Cardiac septum (tissue), 1 donor: ENCODE measurements around the gene PTPRN2. TPM values are rescaled to one million over a fixed set of nuclear protein-coding genes. Genes with fewer than 3 reads are reported as not detected.

Source experiments
- DNase-seq: peaks from one replicate; pipeline ENCODE4 v3.0.0-alpha.2; 2020; ENCODE audit warnings: low spot score
- intact Hi-C: fragments of 100-400 bp; cut with DNase I; formaldehyde crosslinking; loops from one replicate; pipeline ENCODE4 v1.14.0; 2022
- total RNA-seq: library from RNA; stranded (reverse); fragmentation: NEBNext Ultra II Directional; extraction: Animal tissue kit (Norgen Biotek cat#: 25700); gene quantifications from one replicate; pipeline ENCODE4 v1.2.1, GENCODE V29; 2021
- donor health status: DM: no; HTN: no; CAD: no.

PTPRN2 gene
- total RNA-seq, 1 donor from 2014 or later, result 0.92 TPM

DNA sequence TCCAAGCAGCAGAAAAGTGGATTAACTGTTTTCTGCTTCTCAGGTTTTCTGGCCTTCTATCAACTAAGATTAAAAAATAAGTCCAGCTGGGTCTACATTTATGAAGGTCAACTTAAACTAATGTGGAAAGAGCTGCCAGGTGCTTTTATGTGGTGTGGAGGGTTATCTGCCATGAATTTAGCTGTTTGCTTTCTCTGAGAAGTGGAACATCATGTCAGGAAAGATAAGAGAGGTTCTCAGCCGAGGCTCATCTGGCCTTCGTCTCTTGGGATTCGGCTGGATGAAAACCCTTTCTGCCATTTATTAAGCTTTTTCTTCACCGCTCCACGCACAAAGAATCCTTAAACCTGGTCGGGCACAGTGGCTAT lies 5.5 kb downstream of the PTPRN2 start:
- peak; percentile 7 for DNase-seq
- intact Hi-C loops, result no loop called here

DNA sequence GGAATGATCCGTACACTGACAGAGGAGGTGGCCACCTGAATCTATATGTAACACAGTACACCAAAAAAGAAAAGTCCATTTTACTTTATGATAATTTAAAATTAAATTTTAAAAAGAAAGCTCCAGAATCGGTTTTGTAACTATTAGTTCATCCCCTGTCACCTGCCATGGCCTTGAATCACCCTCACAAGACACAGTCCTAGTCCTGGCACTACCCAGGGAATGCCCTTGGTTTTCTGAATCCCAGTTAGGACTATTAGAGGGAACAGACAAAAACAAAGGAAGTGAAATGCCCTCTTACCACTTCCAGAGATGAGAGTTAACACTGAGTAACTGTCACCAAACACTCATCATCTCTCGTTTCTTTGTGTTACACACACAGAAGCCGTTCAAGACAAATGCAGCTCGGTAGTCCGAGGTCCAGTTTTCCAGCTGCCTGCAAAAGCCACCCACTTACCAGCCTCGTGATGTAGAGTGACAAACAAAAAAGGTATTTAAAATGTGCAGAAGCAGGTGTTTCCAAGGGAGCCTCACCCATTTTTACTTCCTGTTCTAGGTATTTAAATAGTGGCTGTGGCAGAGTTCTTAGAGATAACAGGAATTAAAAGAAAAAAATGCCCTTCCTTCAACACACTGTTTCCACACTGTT lies 6.1 kb downstream of the PTPRN2 start:
- intact Hi-C loops, result no loop called here
- DNase-seq, result peak; percentile 19

DNA sequence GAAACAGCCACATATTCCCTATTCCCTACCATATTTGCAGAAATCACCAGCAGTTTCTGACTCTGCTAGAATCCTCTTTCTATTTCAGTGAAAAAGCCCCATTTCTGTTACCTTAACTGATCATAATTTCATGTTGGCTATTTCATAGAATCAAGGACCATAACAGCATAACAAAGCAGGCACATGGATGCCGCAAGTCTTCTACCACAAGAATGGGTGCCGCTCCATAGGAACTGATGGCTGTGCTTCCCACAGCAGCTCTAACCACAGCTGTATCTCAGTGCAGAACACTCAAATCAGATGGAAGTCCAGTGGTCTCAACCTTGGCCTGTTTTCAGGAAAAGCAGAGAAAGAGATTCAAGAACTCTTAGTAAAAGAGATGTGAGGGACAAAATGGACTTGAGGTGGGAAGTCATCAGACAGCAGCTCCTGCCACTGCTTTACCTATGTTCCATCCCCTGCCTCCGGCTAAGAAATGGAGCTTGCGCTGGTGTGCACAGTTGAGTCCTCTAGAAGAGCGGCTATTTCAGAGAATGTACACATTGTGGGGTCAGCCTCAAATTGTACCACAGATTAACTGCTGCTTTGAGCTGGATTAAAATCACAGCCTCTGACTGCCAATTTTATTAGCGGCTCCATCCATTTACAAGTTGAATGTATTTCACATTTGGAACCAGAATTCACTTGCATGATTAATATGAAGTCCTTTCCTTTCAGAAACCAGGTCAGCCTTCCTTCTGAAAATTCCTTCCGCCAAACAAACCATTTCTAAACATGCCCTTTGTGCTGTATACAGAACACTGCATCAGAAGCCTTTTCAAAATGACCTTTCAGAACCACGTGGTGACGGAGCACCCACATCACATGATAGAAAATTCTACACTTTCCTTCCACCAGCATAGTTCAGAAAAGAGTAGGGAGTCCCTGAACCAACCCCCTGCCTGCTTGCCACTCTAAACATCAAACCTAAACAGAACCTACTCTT lies 7.7 kb downstream of the PTPRN2 start:
- intact Hi-C loops, result no loop called here
- peak; percentile 1 for DNase-seq

DNA sequence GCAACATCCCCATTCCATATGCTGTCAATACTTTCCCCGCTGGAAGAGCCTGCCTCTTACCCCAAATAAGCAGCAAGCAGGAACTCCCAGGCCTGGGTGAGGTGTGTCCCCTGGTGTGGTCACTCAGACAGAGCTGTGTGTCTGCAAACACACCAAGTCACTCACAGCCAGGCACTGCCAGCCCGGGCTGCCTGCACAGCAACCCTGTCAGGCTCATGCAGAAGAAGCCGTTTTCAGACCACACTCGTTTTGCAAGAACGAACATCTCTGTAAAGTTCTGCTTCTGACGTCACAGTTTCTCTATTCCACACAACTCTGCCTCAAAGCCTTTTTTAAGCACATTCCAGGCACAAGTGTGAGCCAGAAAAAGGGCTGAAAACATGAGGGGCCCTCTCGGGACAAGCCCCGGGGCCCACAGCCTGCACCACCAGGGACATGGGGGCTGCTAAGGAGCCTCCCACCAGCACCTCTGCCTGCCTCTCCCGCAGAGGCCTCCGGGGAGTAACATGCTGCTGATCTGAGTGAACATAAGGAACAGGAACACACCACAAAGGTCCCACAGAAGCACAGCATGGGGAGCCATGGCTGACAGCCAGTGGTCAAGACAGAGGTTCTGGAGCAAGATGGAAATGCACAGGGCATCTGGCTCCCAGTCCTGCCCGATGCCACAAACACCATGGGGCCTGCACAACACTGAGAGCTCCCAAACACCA lies 11.4 kb downstream of the PTPRN2 start:
- DNase-seq, result peak; percentile 60
- intact Hi-C loops, result no loop called here

DNA sequence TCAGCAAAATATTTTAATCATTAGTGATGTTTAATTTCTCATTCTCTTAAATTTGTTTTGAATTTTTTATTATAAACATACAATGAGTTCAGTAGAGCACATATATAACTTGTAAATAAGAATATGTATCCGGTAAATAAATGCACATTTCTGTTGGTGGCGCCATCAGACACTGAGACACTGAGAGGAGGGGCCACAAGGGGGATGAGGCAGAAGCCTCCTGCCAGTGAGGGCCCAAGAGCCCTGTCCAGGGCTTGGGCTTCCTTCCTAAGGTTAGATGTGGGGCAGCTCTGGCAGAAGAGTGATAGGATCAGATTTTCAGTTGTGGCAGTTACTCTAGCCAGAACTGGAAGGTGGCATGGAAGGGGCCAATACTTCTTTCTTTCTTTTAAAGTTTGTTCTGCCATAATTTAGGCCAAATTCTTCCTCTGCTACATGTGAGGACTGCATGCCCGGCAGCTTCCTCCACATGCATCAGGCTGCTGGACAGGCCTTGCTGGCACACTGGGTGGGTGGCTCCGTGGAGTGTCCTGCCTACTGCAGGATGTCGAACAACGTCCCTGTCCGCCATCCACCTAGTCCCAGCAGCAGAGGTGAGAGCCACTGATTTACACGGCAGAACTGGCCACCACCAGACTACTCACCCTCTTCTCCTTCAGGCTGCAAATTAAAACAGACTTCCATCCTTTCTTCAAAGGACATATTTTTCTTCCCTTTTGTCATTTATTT lies 13.2 kb downstream of the PTPRN2 start:
- no peak for DNase-seq
- intact Hi-C loops, result no loop called here

DNA sequence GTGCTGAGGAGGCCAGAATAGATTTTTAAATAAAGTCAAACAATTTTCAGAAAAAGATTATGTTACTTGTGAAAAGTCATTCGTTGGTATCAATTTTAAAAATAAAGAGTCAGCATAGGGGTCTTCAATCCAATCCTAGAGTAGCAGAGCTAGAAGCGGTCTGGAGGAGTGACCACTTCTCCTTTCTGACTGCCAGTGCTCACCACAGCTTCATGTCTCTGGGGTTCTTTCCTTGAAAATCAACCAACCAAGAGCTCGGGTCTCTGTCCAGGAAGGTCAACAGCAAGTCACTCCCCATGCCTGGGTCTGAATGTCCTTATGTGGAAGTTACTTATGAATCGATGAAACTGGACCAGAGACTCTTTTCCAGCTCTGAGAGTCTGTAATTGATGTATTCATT lies 14.3 kb downstream of the PTPRN2 start:
- intact Hi-C loops, result no loop called here
- no peak for DNase-seq

DNA sequence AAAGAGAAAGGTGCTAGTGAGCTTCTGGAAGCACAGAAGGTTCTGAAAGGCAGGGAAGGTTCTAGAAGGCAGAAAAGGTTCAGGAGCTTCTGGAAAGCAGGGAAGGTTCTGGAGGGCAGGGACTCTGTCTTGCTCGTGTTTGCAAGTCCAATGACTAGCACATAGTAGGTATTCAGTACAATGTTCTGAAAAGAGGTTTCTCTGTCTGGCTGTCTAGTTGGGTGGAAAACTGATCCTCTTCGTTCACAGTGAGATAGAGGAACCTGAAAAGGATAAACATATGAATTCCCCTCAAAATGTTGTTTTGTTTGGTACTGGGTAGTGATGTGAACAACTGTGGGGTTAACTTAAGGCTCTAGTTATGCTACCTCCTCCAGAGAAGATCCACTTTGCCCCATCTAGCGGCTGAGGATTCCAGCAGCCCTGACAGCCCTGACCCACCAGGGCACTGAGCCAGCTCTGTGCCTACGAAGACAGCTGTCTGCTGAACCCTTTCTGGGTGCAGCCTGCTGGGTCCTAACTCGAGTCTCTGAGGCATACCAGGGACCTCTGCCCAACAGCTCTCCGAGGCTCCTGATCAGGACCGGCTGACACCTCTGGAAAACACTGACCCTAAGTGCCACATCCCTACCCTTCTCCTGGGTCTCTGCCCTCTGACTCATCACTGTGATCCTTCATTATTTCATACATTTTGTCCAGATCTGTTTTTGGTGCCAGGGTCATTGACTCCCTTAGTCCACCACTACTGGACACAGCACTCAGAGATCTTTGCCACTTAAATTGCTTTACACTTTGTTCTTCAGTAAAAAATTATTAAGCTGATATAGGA lies 15.4 kb downstream of the PTPRN2 start:
- intact Hi-C loops, result no loop called here
- DNase-seq, result no peak

DNA sequence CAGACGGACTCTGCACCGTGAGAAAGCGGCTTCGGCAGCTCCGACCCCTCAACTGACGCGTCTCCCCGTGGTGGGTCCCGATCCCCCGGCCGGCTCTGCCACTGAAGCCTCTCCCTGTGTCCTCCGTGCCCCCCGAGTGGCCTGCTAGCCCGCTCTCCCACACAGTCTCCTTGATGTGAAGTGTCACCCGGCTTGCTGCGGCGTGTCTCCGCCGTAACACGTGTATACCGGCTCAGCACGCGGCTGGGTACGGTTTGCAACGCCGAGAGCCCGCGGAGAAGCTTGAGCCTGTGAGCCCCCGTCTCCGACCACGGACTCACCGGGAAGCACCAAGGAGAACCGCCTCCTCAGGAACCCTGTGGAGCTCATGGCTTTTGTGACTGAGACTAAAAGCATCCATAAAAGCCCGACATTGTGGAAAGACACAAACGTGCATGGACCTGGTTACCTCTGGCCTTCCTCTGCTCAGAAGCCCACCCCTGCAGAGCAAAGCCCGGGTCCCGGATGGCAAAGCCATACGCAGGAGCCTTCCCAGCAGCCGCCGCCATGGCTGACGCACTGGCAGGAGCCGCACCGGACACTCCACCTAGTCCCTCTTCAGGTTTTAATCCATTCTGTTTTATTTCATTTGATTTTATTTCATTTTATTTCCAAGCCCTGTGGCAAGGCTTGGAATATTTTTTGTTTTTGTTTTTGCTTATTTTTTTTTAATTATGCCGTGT lies 17.0 kb downstream of the PTPRN2 start:
- no peak for DNase-seq
- intact Hi-C loops, result no loop called here

DNA sequence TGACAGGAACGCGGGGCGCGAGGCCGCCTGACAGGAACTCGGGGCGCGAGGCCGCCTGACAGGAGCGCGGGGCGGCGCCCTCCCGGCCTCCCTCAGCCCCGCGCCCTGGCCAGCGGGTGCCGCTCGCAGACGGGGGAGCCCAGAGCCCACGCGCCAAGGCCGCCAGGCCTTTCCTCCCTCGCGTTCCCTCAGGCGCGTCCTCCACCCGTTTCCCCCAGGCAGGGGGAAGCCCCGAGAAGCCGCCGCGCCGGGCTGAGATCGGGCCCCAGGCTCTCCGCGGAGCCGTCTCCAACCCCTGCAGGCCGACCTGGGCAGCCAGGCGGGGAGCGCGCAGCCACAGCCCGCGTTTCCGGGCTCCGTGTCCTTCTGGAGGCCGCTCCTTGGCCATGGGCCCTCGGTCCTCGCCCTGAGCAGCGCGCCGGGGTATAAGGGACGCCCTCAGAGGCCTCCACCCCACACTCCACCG lies 17.7 kb downstream of the PTPRN2 start:
- intact Hi-C loops, result no loop called here
- no peak for DNase-seq

DNA sequence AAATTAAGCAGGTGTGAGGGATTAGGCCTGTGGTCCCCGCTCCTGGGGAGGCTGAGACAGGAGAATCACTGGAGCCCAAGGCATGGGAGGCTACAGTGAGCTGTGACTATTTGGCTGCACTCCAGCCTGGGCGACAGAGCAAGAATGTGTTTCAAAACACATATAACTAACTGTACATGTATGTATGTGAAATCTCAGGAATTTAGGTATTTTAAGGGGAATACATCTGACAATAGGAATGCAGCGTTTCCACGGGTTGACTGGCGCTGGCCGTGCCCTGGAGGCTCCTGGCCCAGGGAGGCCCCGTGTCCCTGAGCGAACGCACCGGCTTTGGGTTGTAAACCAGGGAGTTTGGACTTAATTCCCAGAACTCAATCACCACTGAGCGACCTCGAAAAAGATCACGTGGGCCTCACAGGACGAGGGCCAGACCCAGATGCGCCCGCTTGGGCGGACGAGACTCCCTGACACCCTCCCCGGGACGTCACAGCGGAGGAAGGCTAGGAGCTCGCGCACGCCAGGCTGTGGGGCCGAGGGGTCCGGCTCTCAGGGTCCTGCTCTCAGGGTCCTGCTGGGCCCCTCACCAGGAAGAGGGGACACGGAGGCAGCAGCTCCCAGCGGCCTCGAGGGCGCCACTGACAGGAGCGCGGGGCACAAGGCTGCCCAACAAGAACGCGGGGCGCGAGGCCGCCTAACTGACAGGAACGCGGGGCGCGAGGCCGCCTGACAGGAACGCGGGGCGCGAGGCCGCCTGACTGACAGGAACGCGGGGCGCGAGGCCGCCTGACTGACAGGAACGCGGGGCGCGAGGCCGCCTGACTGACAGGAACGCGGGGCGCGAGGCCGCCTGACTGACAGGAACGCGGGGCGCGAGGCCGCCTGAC lies 18.4 kb downstream of the PTPRN2 start:
- intact Hi-C loops, result no loop called here
- no peak for DNase-seq

DNA sequence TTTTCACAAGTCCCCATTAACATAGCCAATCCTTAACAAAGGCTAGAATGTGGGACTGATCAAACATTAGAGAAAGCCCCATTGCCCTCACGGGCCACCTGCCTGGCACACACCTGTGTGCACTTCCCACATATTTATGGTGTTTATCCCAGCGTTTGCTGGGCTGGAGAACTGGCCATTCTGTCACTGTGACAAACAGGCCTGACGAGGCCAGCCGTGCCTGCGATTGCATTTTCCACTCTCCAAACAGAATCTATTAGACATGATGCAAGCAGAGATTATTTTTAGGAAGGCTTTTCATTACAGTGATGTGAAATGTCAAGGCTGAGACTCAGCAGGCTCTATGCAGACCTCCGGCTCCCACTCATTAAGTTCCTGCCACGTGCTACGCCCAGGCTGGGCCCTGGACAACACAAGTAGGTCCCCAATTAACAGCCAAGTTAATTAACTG lies 20.4 kb downstream of the PTPRN2 start:
- no peak for DNase-seq
- intact Hi-C loops, result no loop called here

DNA sequence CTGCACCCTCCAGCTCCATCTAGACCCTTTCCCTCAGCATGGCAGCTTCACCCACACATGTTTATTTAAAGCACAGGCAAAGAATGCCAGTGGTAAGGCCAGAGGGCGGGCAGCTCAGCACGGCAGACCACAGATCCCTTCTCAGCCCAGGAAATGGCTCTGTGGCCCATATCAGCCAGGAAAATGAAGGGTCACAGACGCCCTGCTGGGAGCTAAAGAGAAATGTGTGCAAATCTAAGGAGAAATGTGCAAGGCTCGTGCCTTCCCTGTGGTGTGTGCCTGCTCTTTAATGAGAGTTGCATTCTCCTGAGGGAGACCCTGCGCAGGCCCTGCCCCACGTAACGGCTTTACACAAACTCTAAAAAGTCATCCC lies 23.0 kb downstream of the PTPRN2 start:
- intact Hi-C loops, result no loop called here
- DNase-seq, result no peak

DNA sequence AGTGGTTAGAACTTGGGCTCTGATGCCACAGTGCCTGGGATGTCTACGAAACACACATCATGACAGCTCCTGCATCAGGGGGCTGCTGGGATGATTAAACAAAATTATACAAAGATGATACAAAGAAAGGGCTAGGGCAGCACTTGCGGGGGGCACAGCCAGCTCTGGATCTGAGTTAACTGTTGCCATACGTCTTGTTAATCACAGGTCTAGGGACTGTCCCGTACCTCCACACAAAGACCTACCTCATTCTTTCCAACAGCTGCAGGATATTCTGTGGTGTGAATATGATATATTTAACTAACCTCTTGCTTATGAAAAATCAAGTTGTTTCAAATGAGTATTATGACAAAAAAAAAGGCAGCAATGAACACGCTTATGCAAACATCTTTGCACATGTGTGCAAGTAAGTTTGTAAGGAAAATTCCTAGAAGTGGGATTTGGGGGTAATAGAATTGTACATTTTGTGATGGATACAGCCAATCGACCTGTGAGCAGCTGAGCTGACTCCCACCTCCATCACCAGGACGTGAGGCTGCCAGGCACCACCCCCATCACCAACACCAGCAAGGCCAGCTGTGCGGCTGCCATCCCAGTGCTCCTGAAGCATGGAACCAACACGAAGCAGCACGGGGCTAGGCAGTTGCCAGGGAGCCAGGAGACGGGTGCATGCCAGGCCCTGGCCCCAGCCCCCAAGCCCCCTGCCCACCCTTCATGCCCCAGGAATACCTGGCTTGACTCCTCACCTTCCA lies 23.5 kb downstream of the PTPRN2 start:
- DNase-seq, result no peak
- intact Hi-C loops, result no loop called here

DNA sequence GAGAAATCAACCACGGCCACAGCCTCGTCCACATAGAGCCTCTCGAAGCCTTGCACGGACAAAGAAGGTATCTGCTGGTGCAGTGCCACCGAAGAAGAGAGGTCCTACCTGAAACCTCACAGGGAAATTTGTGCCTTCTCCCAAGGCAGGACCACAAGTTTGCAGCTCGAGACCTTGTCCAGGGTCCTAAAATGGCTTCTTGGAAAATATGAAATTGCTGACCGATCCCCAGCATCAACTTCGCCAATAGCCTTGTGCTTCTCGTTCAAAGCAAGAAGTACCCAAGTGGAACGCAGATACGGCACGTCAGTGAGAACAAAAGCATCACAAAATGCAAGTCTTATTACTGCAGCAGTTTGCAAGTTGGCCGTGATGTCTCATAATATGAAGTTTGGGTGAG lies 24.6 kb downstream of the PTPRN2 start:
- intact Hi-C loops, result no loop called here
- DNase-seq, result no peak

DNA sequence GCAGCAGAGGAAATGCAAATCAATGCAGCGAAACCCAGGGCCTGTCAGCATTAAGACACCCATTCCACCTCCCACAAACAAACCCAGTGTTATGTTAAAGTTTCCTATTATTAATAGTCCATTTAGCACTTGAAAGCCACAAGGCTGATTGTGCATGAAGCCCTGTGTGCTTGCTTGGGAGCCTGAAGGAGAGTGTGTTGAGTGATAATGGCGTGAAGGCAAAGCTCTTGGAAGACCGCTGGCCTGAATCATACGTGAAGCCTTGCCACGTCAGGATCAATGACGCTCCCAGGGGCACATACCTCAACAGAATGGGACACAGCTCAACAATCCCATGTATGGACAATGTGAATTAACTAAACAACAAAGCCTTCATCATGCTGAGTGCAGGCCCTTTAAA lies 25.1 kb downstream of the PTPRN2 start:
- intact Hi-C loops, result no loop called here
- DNase-seq, result no peak

DNA sequence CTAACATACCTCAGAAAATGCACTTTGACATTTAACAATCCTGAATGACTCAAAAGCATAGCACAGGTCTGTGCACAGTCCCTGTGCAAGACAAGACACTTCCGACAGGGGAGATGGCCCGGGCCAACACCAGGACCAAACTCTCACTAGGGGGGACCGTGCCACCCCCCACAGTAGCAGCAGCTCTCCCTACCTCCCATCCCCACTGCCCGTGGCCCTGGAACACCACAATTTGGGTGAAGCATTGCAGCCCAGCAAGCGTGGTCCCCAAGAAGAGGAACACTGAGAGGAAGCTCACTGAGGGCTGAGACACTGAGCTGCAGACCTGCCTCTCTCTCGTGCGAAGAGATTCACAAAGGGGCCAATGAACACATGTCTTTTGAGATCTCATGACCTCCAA lies 26.0 kb downstream of the PTPRN2 start:
- intact Hi-C loops, result no loop called here
- no peak for DNase-seq

DNA sequence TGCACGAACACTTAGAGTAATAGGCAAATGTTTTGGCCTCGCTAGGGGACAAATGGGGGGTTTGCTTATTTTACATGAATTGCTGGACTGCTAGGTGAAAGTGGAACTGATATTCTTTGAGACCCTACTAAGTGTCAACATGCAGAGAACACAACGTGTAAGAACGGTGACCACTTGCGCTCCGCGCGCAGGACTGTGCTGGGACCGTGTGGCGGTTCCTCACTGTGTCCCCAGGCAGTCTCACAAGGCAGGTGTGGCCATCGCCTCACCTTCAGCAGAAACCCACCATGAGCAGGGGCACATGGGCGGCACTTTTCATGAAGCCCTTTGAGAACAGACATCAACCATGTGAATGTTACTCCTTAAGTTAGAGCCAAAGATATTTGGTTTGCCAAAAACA lies 27.2 kb downstream of the PTPRN2 start:
- intact Hi-C loops, result no loop called here
- DNase-seq, result no peak
